Esophagus muscularis mucosa (tissue), 4 donors: ENCODE measurements around the gene ITGA2B. TPM values are rescaled to one million over a fixed set of nuclear protein-coding genes. Genes with fewer than 3 reads are reported as not detected.

Experiments
- DNase-seq: peaks from one replicate; pipeline ENCODE4 v3.0.0-alpha.2; 2017; ENCODE audit errors: extremely low spot score
- H3K27ac ChIP-seq, 4 donors: fragments of 200-600 bp; sonication (generic); replicated peaks in 1 of 4; 1 replicate in 3 of 4; 2 replicates in 1 of 4; pipeline ENCODE4 v1.5.1; 2016 to 2019; ENCODE audit warnings: mild to moderate bottlenecking in 1 of 4
- H3K27me3 ChIP-seq, 4 donors: fragments of 200-600 bp; sonication (generic); one replicate each; pipeline versions ENCODE4 v1.5.1 to v1.6.0; 2016 to 2019
- H3K36me3 ChIP-seq, 4 donors: fragments of 200-600 bp; sonication (generic); one replicate each; pipeline ENCODE4 v1.5.1; 2016 to 2019
- H3K4me1 ChIP-seq, 4 donors: fragments of 200-600 bp; sonication (generic); one replicate each; pipeline ENCODE4 v1.5.1; 2016 to 2019
- H3K4me3 ChIP-seq, 4 donors: fragments of 200-600 bp; sonication (generic); 1 replicate in 2 of 4; 2 replicates in 2 of 4; pipeline ENCODE4 v1.5.1; 2016 to 2019; ENCODE audit warnings: mild to moderate bottlenecking in 4 of 4, moderate library complexity in 1 of 4
- H3K9me3 ChIP-seq, 4 donors: fragments of 200-600 bp; sonication (generic); 1 replicate in 3 of 4; 2 replicates in 1 of 4; pipeline ENCODE4 v1.5.1; 2016 to 2019
- EP300 ChIP-seq: sonication (generic); formaldehyde crosslinking; IDR thresholded peaks from one replicate; pipeline ENCODE4 v1.6.1; 2017; ENCODE audit warnings: antibody characterized with exemption
- POLR2A ChIP-seq: fragments of 450-650 bp; IDR thresholded peaks from one replicate; pipeline ENCODE4 v1.6.1; 2017; ENCODE audit warnings: antibody characterized with exemption, moderate library complexity, mild to moderate bottlenecking, low read depth
- POLR2AphosphoS5 ChIP-seq, 2 donors: sonication (generic); formaldehyde crosslinking; IDR thresholded peaks; one replicate each; pipeline ENCODE4 v1.6.1; 2017; ENCODE audit warnings: antibody characterized with exemption in 2 of 2
- WGBS: methylation state at CpG from one replicate; pipeline ENCODE4 v1.1.5; 2018; 5-methylcytosine and 5-hydroxymethylcytosine counted together
- intact Hi-C: fragments of 100-400 bp; cut with DNase I; formaldehyde crosslinking; loops from one replicate; pipeline ENCODE4 v1.15.1; 2023
- total RNA-seq, 4 donors: library from RNA; depleted of rRNA; stranded (reverse); fragments of >200 nt; gene quantifications; one replicate each; pipeline versions ENCODE4 v1.1.0 to v1.2.1, GENCODE V29; 2016
- TF ChIP-seq, protein P1 (sequence below), 3 experiments: fragments of 200-600 bp in 2 of 3; fragments of 450-650 bp in 1 of 3; sonication (generic) in 2 of 3; IDR thresholded peaks; one replicate each; pipeline ENCODE4 v1.5.1; 2017 to 2019; ENCODE audit warnings: antibody characterized with exemption in 3 of 3, mild to moderate bottlenecking in 2 of 3, moderate library complexity in 1 of 3

Gene ITGA2B
- total RNA-seq, 4 donors from 2014 or later, result 0.42 to 1.7 (median 1.0) TPM

DNA sequence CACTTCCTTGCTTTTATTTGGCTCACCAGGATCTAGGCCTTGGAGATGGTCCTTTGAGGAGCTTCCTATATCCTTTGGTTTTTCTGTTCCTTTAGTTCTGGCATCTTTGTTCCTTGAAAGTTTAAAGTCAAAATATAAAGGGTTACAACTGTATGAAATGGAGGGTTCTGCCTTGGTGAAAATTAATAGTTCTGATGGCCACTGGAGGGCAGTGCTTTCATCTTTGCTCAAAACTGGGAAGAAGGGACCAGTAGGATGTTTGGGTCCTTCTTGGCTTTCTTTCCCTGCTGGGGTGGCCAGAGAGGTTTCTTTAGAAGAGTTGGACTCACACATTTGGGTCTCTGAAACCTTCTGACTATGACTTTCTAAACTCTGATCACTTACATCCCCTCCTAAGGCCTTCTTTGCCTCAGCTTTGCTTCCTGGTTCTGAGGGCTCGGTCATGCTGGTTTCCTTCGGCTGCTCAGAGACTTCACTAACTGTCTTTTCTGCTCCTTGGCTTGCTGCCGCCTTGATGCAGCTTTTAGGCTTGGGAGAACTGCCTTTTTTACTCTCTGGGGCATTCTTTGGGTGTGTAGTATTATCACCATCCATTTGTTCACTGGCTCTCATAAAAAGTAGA, 10.9 kb upstream of the ITGA2B start:
- Histone ChIP-seq H3K27ac (no peak overlapping the region), H3K4me3 (no peak overlapping the region), H3K4me1 (no peaks in the 10 kb centered on the region), H3K36me3 (peaks cover 27 to 87% (median 81%) of the 10 kb centered on the region in 4 donors), H3K9me3 (no peaks in the 10 kb centered on the region), H3K27me3 (no peaks in the 10 kb centered on the region)
- TF ChIP-seq POLR2AphosphoS5 (IDR thresholded peaks at IDR 0.05) (no peak), POLR2A (no peak), EP300 (no peak)
- TF ChIP-seq, protein P1, sequence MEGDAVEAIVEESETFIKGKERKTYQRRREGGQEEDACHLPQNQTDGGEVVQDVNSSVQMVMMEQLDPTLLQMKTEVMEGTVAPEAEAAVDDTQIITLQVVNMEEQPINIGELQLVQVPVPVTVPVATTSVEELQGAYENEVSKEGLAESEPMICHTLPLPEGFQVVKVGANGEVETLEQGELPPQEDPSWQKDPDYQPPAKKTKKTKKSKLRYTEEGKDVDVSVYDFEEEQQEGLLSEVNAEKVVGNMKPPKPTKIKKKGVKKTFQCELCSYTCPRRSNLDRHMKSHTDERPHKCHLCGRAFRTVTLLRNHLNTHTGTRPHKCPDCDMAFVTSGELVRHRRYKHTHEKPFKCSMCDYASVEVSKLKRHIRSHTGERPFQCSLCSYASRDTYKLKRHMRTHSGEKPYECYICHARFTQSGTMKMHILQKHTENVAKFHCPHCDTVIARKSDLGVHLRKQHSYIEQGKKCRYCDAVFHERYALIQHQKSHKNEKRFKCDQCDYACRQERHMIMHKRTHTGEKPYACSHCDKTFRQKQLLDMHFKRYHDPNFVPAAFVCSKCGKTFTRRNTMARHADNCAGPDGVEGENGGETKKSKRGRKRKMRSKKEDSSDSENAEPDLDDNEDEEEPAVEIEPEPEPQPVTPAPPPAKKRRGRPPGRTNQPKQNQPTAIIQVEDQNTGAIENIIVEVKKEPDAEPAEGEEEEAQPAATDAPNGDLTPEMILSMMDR (IDR thresholded peaks at IDR 0.05), result peak; percentile 27 to 44 (median 43)
- WGBS, result 89% methylated on average over 3 of the region's 3 CpGs
- intact Hi-C loops, result no loop called here
- DNase-seq, result no peak

DNA sequence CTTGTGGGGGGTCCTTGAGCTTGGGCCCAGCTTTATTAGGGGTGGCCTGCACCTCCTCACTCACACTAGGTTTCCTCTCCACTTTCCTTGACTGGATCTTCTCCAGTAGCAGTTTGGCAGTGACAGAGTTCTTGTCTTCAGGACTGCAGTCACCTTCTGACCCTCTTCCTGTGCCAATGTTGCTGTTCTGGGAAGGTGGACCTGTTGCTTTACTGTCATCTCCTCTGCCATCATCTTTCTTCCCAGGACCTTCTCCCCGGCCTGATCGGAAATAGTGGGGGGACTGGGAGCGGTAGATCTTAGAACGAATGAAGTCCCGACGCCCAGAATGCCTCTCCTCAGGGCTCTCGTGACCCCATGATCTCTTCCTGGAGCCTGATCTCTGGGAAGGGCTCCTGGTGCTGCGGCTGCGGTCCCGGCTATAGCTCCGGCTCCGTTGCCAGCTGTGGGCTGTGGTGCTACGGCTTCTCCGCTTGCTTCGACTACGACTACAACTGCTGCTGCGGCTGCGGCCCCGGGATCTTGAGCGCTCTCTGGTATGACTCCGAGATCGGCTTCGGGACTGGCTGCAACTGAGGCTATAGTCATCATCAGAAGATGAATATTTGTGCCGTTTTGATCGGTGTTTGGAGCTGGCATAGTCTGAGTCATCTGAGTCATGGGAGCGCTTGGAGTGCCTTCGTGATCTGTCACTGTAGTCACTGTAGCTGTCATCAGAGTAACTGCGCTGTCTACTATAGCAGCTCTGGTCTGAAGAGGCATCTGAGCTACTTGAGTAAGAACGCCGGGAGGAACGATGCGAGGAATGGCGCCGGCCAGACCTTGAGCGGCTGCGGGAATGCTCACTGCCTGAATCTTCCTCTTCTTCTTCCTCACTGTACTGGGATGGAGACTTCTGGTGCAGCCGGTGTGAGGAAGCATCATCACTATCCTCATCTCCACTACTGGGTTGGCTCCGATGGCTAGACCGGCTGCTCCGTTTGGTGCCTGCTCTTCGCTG, 9.5 kb upstream of the ITGA2B start:
- Histone ChIP-seq H3K4me3 (no peak overlapping the region), H3K4me1 (no peaks in the 10 kb centered on the region), H3K27ac (no peak overlapping the region), H3K9me3 (no peaks in the 10 kb centered on the region), H3K36me3 (peaks cover 27 to 74% (median 71%) of the 10 kb centered on the region in 4 donors), H3K27me3 (no peaks in the 10 kb centered on the region)
- 92% methylated on average over 30 of the region's 41 CpGs for WGBS
- DNase-seq, result no peak
- TF ChIP-seq POLR2AphosphoS5 (IDR thresholded peaks at IDR 0.05) (peak in 1 of 2 donors; percentile 8), POLR2A (no peak), EP300 (no peak)
- TF ChIP-seq, protein P1 (IDR thresholded peaks at IDR 0.05), result no peak
- intact Hi-C loops, result no loop called here

DNA sequence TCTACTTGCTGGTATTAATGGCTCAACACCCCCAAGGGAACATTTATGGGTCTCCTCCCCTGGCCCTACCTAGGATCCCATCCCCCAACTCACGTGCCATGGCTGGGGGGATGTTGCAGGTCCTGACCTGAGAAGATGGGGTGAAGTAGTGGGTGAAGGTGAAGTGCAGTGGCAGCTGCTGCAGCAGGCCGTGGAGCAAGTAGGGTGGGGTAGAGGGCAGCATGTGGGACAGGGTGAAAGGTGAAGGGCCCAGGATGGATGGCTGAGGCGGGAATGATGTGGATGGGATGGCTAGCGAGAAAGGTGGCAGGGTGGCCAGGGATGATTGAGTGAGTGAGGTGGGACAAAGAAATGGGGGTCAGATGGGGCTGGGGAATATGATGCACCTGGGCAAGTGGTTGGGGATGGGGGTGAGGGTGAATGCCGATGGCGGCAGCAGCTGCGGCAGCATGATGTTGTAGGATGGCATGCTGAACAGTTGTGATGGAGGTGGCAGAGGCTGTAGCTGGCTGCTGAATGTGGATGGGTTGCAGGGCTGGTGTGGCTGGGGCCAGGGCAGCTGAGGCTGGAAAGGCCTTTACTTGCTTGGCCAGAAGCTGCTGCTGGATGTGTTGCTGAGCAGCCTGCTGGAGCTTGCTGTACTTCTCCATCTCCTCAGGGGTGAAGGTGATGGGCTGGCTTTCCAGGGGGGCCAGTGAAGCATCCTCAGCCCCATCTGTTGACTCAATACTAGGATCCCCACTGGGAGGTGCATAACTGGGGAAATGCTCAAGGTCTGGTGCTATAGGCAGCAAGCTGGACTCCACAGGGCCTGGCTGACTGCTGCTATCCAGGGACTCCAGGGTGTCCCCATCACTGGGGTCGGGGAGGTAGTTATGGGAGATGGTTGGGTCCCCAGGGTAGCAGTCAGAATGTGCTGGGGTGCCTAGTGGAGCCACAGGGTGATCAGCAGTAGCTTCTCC, 8.3 kb upstream of the ITGA2B start:
- no peak for TF ChIP-seq POLR2AphosphoS5 (IDR thresholded peaks at IDR 0.05)
- TF ChIP-seq EP300, result no peak
- H3K27me3 ChIP-seq, result no peaks in the 10 kb centered on the region
- 92% methylated on average over 7 of the region's 8 CpGs for WGBS
- peaks cover 22 to 63% (median 59%) of the 10 kb centered on the region in 4 donors for H3K36me3 ChIP-seq
- DNase-seq, result no peak
- H3K4me1 ChIP-seq, result no peaks in the 10 kb centered on the region
- no peaks in the 10 kb centered on the region for H3K9me3 ChIP-seq
- intact Hi-C loops, result no loop called here
- no peak overlapping the region for H3K27ac ChIP-seq
- H3K4me3 ChIP-seq, result no peak overlapping the region

DNA sequence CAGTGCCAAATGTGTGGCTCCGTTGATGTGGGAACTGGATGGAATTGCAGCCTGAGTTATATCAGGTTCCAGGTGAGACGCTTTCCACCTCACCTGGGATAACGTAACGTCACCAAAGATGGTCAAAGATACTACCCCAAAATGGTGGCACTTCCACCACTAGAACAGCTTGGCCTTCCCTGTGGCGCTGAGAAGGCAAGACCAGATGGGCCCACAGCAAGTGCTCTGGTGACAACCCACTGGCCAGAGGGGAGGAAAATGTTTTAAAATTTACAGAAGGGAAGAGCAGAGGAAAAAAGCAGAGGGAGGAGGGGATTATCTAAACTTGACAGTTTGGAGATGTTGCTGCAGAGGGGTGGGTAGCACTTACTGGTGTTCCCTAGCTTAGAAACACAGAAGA, 7.5 kb upstream of the ITGA2B start:
- Histone ChIP-seq H3K9me3 (no peaks in the 10 kb centered on the region), H3K4me3 (no peak overlapping the region), H3K27me3 (no peaks in the 10 kb centered on the region), H3K36me3 (peaks cover 22 to 56% (median 53%) of the 10 kb centered on the region in 4 donors), H3K4me1 (no peaks in the 10 kb centered on the region), H3K27ac (no peak overlapping the region)
- intact Hi-C loops, result no loop called here
- 96% methylated on average over 4 of the region's 5 CpGs for WGBS
- no peak for DNase-seq
- no peak for TF ChIP-seq POLR2A
- TF ChIP-seq, protein P1 (IDR thresholded peaks at IDR 0.05), result no peak
- TF ChIP-seq EP300, result no peak
- TF ChIP-seq POLR2AphosphoS5 (IDR thresholded peaks at IDR 0.05), result no peak
